ENCODE data around the gene IFNA1.

IFNA1 gene

GRCh38 chr9:21404146-21404545 lies 36.1 kb upstream of the IFNA1 start:
- DNase-seq (ENCODE audit: low read depth), result no peak
- no peak for TF ChIP-seq CTCF (conservative IDR thresholded peaks at IDR 0.05; ENCODE audit: low read depth, low read length)
- H3K4me3 ChIP-seq (ENCODE audit: low read depth, low read length), result no peak overlapping the region

- H3K4me3 ChIP-seq (ENCODE audit: low read depth, low read length), result no peak within 1 kb of the TSS
- no peak for TF ChIP-seq CTCF (conservative IDR thresholded peaks at IDR 0.05; ENCODE audit: low read depth, low read length)
- DNase-seq (ENCODE audit: low read depth), result no peak
These were observed 31.4 kb upstream of the IFNA1 start, which contains the start of gene IFNA8 for GRCh38 chr9:21408817-21409216. TSS of gene IFNA8 (plus strand) at chr9:21409117. CDS start at chr9:21409177, 60 bp downstream.

- no peak for TF ChIP-seq CTCF (conservative IDR thresholded peaks at IDR 0.05; ENCODE audit: low read depth, low read length)
- DNase-seq (ENCODE audit: low read depth), result no peak
- H3K4me3 ChIP-seq (ENCODE audit: low read depth, low read length), result no peak overlapping the region
These were observed 28.1 kb upstream of the IFNA1 start for GRCh38 chr9:21412107-21412506.

DNA sequence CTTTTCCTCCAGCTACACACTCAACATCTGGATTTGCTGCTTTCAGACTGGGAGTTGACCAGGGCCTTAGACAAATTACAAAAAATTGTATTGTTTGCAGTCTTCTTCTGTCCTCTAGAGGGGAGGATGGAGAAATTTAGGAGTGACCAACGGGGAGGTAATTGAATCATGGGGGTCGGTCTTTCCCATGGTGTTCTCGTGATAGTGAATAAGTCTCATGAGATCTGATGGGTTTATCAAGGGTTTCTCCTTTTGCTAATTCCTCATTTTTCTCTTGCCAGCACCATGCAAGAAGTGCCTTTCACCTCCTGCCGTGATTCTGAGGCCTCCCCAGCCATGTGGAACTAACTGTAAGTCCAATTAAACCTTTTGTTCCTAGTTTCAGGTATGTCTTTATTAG lies 27.1 kb upstream of the IFNA1 start:
- TF ChIP-seq CTCF (conservative IDR thresholded peaks at IDR 0.05; ENCODE audit: low read depth, low read length), result no peak

DNA sequence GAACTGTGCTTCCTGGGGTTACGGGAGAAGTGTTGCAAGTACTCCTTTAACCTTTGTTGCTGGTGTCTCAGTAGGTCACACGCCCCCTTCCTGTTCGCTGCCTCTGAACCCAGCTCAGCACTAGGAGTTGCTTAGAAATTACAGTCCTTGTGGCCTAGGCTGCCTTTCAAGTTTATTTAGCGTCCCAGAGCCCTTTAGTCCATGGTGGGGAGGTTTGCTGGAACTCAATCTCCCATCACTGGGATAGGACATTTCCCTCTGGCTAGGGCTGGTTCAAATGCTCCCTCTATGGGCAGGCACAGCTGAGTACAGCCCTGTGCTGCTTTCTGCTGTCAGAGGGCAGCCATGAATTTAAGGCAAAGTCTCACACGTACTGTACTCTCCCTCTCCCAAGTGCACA lies 26.6 kb upstream of the IFNA1 start:
- DNase-seq (ENCODE audit: low read depth), result peak; percentile 14
- TF ChIP-seq CTCF (conservative IDR thresholded peaks at IDR 0.05; ENCODE audit: low read depth, low read length), result peak; percentile 48

More for the DNA sequence above, 27.1 kb upstream of the IFNA1 start:
- no peak for DNase-seq (ENCODE audit: low read depth)
- H3K4me3 ChIP-seq (ENCODE audit: low read depth, low read length), result no peak overlapping the region

DNA sequence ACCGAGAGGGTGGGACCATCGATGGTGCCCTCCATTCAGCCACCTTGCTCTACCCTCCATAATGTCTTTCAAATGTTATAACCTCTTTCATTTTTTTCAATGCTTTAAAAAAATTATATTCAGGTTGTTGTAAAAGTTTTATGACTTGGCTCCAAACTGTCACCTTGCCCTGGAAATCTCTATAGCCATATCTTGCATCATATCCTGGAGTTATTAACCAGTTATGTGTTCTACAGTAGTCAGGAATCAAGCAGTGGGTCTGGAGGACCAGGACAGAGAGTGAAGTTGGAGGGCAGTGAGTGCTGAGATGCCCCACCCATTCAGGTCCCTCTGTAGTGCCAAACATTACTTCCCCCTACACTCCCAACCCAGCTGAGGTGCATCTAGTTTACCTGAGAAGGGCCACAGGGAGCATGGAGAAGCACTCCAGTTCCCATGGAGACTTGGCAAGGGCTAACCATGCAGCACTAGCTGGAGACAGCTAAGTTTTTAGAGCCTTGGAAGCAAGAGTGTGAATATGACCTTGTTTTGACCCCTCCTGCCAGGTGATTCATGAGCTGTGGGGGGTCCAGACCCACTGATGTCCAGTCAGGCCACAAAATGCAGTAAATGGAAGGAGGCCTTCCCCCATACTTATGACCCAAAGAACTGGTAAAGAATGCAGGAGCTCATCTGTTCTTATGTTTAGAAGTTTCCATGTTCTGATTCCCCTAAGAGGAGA lies 25.9 kb upstream of the IFNA1 start:
- TF ChIP-seq CTCF (conservative IDR thresholded peaks at IDR 0.05; ENCODE audit: low read depth, low read length), result no peak
- DNase-seq (ENCODE audit: low read depth), result no peak
- no peak overlapping the region for H3K4me3 ChIP-seq (ENCODE audit: low read depth, low read length)

More for the DNA sequence above, 26.6 kb upstream of the IFNA1 start:
- no peak overlapping the region for H3K4me3 ChIP-seq (ENCODE audit: low read depth, low read length)

Data from choroid plexus epithelial cell (primary cell).